HG02610 (cell line): ENCODE measurements around the gene SSX3.
"Not testable (repeated sequence)": the region's sequence is repeated elsewhere in the genome, so short reads cannot be mapped to it uniquely, and the experiment has no call there.

Experiments used
- ATAC-seq: cut with Tn5 transposase; IDR thresholded peaks from one replicate; pipeline ENCODE4 v1.9.1; 2021; ENCODE audit warnings: mild to moderate bottlenecking, moderate library complexity; ENCODE audit not compliant: unreplicated experiment

The SSX3 gene

GRCh38 chrX:48356315-48357094 lies at the start of gene SSX3:
Gene SSX3, minus strand, starts transcription at chrX:48356703. Its CDS starts 1,454 bp downstream, at chrX:48355249.
- ATAC-seq = not testable (repeated sequence)

- ATAC-seq = not testable (repeated sequence)
These were observed 41.3 kb upstream of the SSX3 start for GRCh38 chrX:48397825-48398224.

GRCh38 chrX:48396931-48397330 lies 40.4 kb upstream of the SSX3 start:
- not testable (repeated sequence) for ATAC-seq

GRCh38 chrX:48383239-48383638 lies 26.7 kb upstream of the SSX3 start, which contains the start of gene SSX4:
Gene SSX4, plus strand, starts transcription at chrX:48383539. Its CDS starts 515 bp downstream, at chrX:48384054.
- ATAC-seq = not testable (repeated sequence)

GRCh38 chrX:48370408-48370807 lies 13.9 kb upstream of the SSX3 start:
- ATAC-seq = not testable (repeated sequence)

- ATAC-seq = not testable (repeated sequence)
These were observed 11.4 kb upstream of the SSX3 start for GRCh38 chrX:48367717-48368408.

- ATAC-seq = not testable (repeated sequence)
These were observed 2.8 kb upstream of the SSX3 start for GRCh38 chrX:48359281-48359680.

- no peak for ATAC-seq
These were observed 1.2 kb upstream of the SSX3 start for GRCh38 chrX:48357681-48358080.

GRCh38 chrX:48346059-48346458 lies 10.4 kb downstream of the SSX3 start:
- not testable (repeated sequence) for ATAC-seq

- not testable (repeated sequence) for ATAC-seq
These were observed 42.5 kb downstream of the SSX3 start for GRCh38 chrX:48313996-48314395.

GRCh38 chrX:48306175-48306574 lies 50.3 kb downstream of the SSX3 start:
- no peak for ATAC-seq
